ENCODE results near the gene ULK2. TPM values are rescaled to one million over a fixed set of nuclear protein-coding genes. Genes with fewer than 3 reads are reported as not detected.
A peak's percentile ranks its signal among the peaks of the same experiment; 100 is the strongest.

Gene ULK2
- total and polyA plus RNA-seq, 2 of the 13 experiments (the other 11 are each of a cell fraction or from before 2014, with no cell fraction given): 0.01 TPM; not detected in 1

GRCh38 chr17:19733953-19734526 lies 133.7 kb downstream of the ULK2 start (continued):
- TF ChIP-seq AHDC1 (CRISPR knock-in tag; IDR thresholded peaks at IDR 0.05; ENCODE audit: borderline replicate concordance): peak; percentile 88; the same call in 1 of the 2 replicates
- peak; percentile 87 for TF ChIP-seq ZBTB7B (CRISPR knock-in tag; IDR thresholded peaks at IDR 0.05)
- TF ChIP-seq ZNF552 (CRISPR knock-in tag; IDR thresholded peaks at IDR 0.05; ENCODE audit: borderline replicate concordance): no peak
- no peak for TF ChIP-seq ZNF451 (CRISPR knock-in tag; IDR thresholded peaks at IDR 0.05)
- no peak for TF ChIP-seq DMTF1 (CRISPR knock-in tag; IDR thresholded peaks at IDR 0.05)
- TF ChIP-seq NFKBIZ (CRISPR knock-in tag; IDR thresholded peaks at IDR 0.05): peak; percentile 38; the same call in 1 of the 2 replicates
- no peak for TF ChIP-seq CREB3 (CRISPR knock-in tag; IDR thresholded peaks at IDR 0.05)
- TF ChIP-seq SKIL (CRISPR knock-in tag; IDR thresholded peaks at IDR 0.05; ENCODE audit: borderline replicate concordance): peak; percentile 87
- 0 out of 2 replicates have a peak, but pooled peaks have one; percentile 66 for TF ChIP-seq RFXAP (CRISPR knock-in tag; IDR thresholded peaks at IDR 0.05; ENCODE audit: borderline replicate concordance)
- peak; percentile 68 for TF ChIP-seq SP5 (CRISPR knock-in tag; IDR thresholded peaks at IDR 0.05; ENCODE audit: borderline replicate concordance, low read depth)
- TF ChIP-seq SPEN (CRISPR knock-in tag; IDR thresholded peaks at IDR 0.05; ENCODE audit: low read depth): peak; percentile 23; the same call in 1 of the 2 replicates

Data from HepG2 (cell line).